GM18519 (cell line): ENCODE results near the gene TSPAN4.

ENCODE experiments used
- ATAC-seq: cut with Tn5 transposase; IDR thresholded peaks from one replicate; pipeline ENCODE4 v1.9.1; 2021; ENCODE audit warnings: mild to moderate bottlenecking, moderate library complexity; ENCODE audit not compliant: unreplicated experiment, low FRiP score

Gene TSPAN4

GRCh38 chr11:833114-833791 is 9.4 kb upstream of the TSPAN4 start:
- no peak for ATAC-seq

- ATAC-seq: no peak
Observed at GRCh38 chr11:833849-834311, 8.8 kb upstream of the TSPAN4 start.

- ATAC-seq: no peak
Observed at GRCh38 chr11:834371-835316, 8.0 kb upstream of the TSPAN4 start.

- no peak for ATAC-seq
Observed at GRCh38 chr11:836274-836673, 6.4 kb upstream of the TSPAN4 start.

GRCh38 chr11:836700-837099 is 6.0 kb upstream of the TSPAN4 start:
- no peak for ATAC-seq

GRCh38 chr11:837189-837989 is 5.3 kb upstream of the TSPAN4 start:
- no peak for ATAC-seq

- ATAC-seq: no peak
Observed at GRCh38 chr11:837990-838307, 4.7 kb upstream of the TSPAN4 start.

- ATAC-seq: no peak
Observed at GRCh38 chr11:838441-839279, 4.0 kb upstream of the TSPAN4 start.

GRCh38 chr11:839280-839623 is 3.4 kb upstream of the TSPAN4 start:
- ATAC-seq: no peak

GRCh38 chr11:839875-840617 is 2.6 kb upstream of the TSPAN4 start:
- no peak for ATAC-seq

GRCh38 chr11:841981-842369 is 677 bp upstream of the TSPAN4 start:
- no peak for ATAC-seq

GRCh38 chr11:843086-843734 is 558 bp downstream of the TSPAN4 start:
- ATAC-seq: no peak

GRCh38 chr11:843818-844692 is 1.4 kb downstream of the TSPAN4 start:
- ATAC-seq: no peak

- no peak for ATAC-seq
Observed at GRCh38 chr11:844693-845644, 2.3 kb downstream of the TSPAN4 start.

- ATAC-seq: no peak
Observed at GRCh38 chr11:845872-846495, 3.3 kb downstream of the TSPAN4 start.

GRCh38 chr11:846496-847098 is 3.9 kb downstream of the TSPAN4 start:
- no peak for ATAC-seq
